SK-N-SH (cell line): ENCODE measurements around the gene RAB27B.
"Not testable (repeated sequence)": the region's sequence is repeated elsewhere in the genome, so short reads cannot be mapped to it uniquely, and the experiment has no call there.

Source experiments
- ELF1 ChIP-seq: IDR thresholded peaks from 2 replicates; pipeline ENCODE4 v1.4.0; 2012
- MEF2A ChIP-seq: IDR thresholded peaks from 2 replicates; pipeline ENCODE4 v1.4.0; 2012; ENCODE audit warnings: low read depth, borderline replicate concordance
- NRF1 ChIP-seq: IDR thresholded peaks from 2 replicates; pipeline ENCODE4 v1.6.1; 2012; ENCODE audit warnings: low read depth, mild to moderate bottlenecking, low read length
- POLR2AphosphoS5 ChIP-seq: IDR thresholded peaks from 2 replicates; pipeline ENCODE4 v1.6.1; 2012; ENCODE audit warnings: low read depth, low read length
- SIN3A ChIP-seq: IDR thresholded peaks from 2 replicates; pipeline ENCODE4 v1.6.1; 2012; ENCODE audit warnings: low read depth, mild to moderate bottlenecking, low read length, moderate library complexity, borderline replicate concordance
- YY1 ChIP-seq: IDR thresholded peaks from 2 replicates; pipeline ENCODE4 v1.4.0; 2012; ENCODE audit warnings: low read depth, mild to moderate bottlenecking
- TF ChIP-seq, protein P1 (sequence below): fragments of 200-600 bp; sonication (generic); IDR thresholded peaks from 2 replicates; pipeline ENCODE4 v1.6.1; 2017; ENCODE audit warnings: antibody characterized with exemption, mild to moderate bottlenecking, moderate library complexity

DNA sequence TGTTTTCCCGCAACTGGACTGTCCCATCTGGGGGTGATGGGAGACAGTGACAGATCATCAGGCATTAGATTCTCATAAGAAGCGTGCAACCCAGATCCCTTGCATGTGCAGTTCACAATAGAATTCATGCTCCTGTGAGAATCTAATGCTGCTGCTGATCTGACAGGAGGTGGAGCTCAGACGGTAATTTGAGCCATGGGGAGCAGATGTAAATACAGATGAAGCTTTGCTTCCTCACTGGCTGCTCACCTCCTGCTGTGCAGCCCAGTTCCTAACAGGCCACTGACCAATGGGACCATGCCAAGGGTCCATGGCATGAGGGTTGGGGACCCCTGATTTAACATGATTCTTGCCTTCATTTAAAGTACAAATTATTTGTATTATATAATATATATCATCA is 26.8 kb downstream of the RAB27B start:
- TF ChIP-seq, protein P1, sequence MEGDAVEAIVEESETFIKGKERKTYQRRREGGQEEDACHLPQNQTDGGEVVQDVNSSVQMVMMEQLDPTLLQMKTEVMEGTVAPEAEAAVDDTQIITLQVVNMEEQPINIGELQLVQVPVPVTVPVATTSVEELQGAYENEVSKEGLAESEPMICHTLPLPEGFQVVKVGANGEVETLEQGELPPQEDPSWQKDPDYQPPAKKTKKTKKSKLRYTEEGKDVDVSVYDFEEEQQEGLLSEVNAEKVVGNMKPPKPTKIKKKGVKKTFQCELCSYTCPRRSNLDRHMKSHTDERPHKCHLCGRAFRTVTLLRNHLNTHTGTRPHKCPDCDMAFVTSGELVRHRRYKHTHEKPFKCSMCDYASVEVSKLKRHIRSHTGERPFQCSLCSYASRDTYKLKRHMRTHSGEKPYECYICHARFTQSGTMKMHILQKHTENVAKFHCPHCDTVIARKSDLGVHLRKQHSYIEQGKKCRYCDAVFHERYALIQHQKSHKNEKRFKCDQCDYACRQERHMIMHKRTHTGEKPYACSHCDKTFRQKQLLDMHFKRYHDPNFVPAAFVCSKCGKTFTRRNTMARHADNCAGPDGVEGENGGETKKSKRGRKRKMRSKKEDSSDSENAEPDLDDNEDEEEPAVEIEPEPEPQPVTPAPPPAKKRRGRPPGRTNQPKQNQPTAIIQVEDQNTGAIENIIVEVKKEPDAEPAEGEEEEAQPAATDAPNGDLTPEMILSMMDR = not testable (repeated sequence)
- TF ChIP-seq MEF2A, ELF1, NRF1, SIN3A, POLR2AphosphoS5, YY1: not testable (repeated sequence)
